IPS-18a (cell line): ENCODE data around the gene AP2A2.

Experiments used
- H3K27ac ChIP-seq: one replicate; pipeline ENCODE4 v1.5.1; 2013; ENCODE audit warnings: low read length
- H3K27me3 ChIP-seq: one replicate; pipeline ENCODE4 v1.6.1; 2013; ENCODE audit warnings: mild to moderate bottlenecking, low read length; ENCODE audit not compliant: control insufficient read depth, insufficient read depth
- H3K36me3 ChIP-seq: one replicate; pipeline ENCODE4 v1.6.1; 2013; ENCODE audit warnings: low read depth, low read length; ENCODE audit not compliant: control insufficient read depth
- H3K4me1 ChIP-seq: one replicate; pipeline ENCODE4 v1.6.1; 2013; ENCODE audit warnings: low read depth, low read length; ENCODE audit not compliant: control insufficient read depth
- H3K4me3 ChIP-seq: one replicate; pipeline ENCODE4 v1.5.1; 2013; ENCODE audit warnings: low read length
- H3K9ac ChIP-seq: one replicate; pipeline ENCODE4 v1.6.1; 2013; ENCODE audit warnings: mild to moderate bottlenecking, low read length, moderate library complexity
- H3K9me3 ChIP-seq: one replicate; pipeline ENCODE4 v1.6.1; 2013; ENCODE audit warnings: low read depth, low read length; ENCODE audit not compliant: control insufficient read depth

AP2A2 gene

GRCh38 chr11:929405-929804, 3.7 kb downstream of the AP2A2 start:
- no peaks in the 10 kb centered on the region for H3K9me3 ChIP-seq
- H3K4me1 ChIP-seq = peaks cover 24% of the 10 kb centered on the region
- H3K36me3 ChIP-seq = peaks cover 7% of the 10 kb centered on the region
- no peak overlapping the region for H3K27ac ChIP-seq
- no peak overlapping the region for H3K9ac ChIP-seq
- H3K27me3 ChIP-seq = peaks cover 6% of the 10 kb centered on the region
- no peak overlapping the region for H3K4me3 ChIP-seq

GRCh38 chr11:931385-931784, 5.7 kb downstream of the AP2A2 start:
- Histone ChIP-seq H3K27ac (no peak overlapping the region), H3K9ac (no peak overlapping the region)

GRCh38 chr11:932435-932834, 6.8 kb downstream of the AP2A2 start:
- no peak overlapping the region for H3K27ac ChIP-seq

More at GRCh38 chr11:931385-931784, 5.7 kb downstream of the AP2A2 start:
- H3K4me3 ChIP-seq = no peak overlapping the region
- peaks cover 7% of the 10 kb centered on the region for H3K36me3 ChIP-seq
- no peaks in the 10 kb centered on the region for H3K9me3 ChIP-seq
- H3K4me1 ChIP-seq = peaks cover 28% of the 10 kb centered on the region
- peaks cover 6% of the 10 kb centered on the region for H3K27me3 ChIP-seq

GRCh38 chr11:933142-933851, 7.6 kb downstream of the AP2A2 start:
- Histone ChIP-seq H3K27ac (no peak overlapping the region), H3K9me3 (no peaks in the 10 kb centered on the region), H3K4me1 (peaks cover 37% of the 10 kb centered on the region), H3K9ac (no peak overlapping the region), H3K36me3 (no peaks in the 10 kb centered on the region), H3K4me3 (peak overlapping the region; percentile 1), H3K27me3 (peaks cover 6% of the 10 kb centered on the region)

More at GRCh38 chr11:932435-932834, 6.8 kb downstream of the AP2A2 start:
- peaks cover 4% of the 10 kb centered on the region for H3K36me3 ChIP-seq
- no peak overlapping the region for H3K4me3 ChIP-seq
- no peaks in the 10 kb centered on the region for H3K9me3 ChIP-seq
- peaks cover 6% of the 10 kb centered on the region for H3K27me3 ChIP-seq
- peaks cover 28% of the 10 kb centered on the region for H3K4me1 ChIP-seq
- H3K9ac ChIP-seq = no peak overlapping the region

GRCh38 chr11:933936-934335, 8.3 kb downstream of the AP2A2 start:
- Histone ChIP-seq H3K4me3 (peak overlapping the region; percentile 1), H3K4me1 (peaks cover 37% of the 10 kb centered on the region), H3K9me3 (no peaks in the 10 kb centered on the region), H3K27ac (no peak overlapping the region), H3K36me3 (no peaks in the 10 kb centered on the region), H3K9ac (no peak overlapping the region), H3K27me3 (peaks cover 6% of the 10 kb centered on the region)

GRCh38 chr11:934527-934926, 8.9 kb downstream of the AP2A2 start:
- Histone ChIP-seq H3K4me3 (no peak overlapping the region), H3K9ac (no peak overlapping the region), H3K9me3 (no peaks in the 10 kb centered on the region), H3K36me3 (no peaks in the 10 kb centered on the region), H3K27me3 (peaks cover 6% of the 10 kb centered on the region), H3K27ac (no peak overlapping the region), H3K4me1 (peaks cover 38% of the 10 kb centered on the region)

- Histone ChIP-seq H3K27ac (no peak overlapping the region), H3K36me3 (no peaks in the 10 kb centered on the region), H3K4me3 (no peak overlapping the region), H3K4me1 (peaks cover 51% of the 10 kb centered on the region), H3K9me3 (no peaks in the 10 kb centered on the region), H3K9ac (no peak overlapping the region), H3K27me3 (peaks cover 6% of the 10 kb centered on the region)
Measured at GRCh38 chr11:936199-936598, 10.5 kb downstream of the AP2A2 start.

GRCh38 chr11:937841-938261, 12.2 kb downstream of the AP2A2 start:
- no peak overlapping the region for H3K27ac ChIP-seq
- no peak overlapping the region for H3K9ac ChIP-seq
- H3K4me3 ChIP-seq = no peak overlapping the region
- H3K9me3 ChIP-seq = no peaks in the 10 kb centered on the region
- no peaks in the 10 kb centered on the region for H3K36me3 ChIP-seq
- peaks cover 6% of the 10 kb centered on the region for H3K27me3 ChIP-seq
- peaks cover 48% of the 10 kb centered on the region for H3K4me1 ChIP-seq

GRCh38 chr11:940496-941135, 14.9 kb downstream of the AP2A2 start:
- Histone ChIP-seq H3K9ac (no peak overlapping the region), H3K4me3 (peak overlapping the region; percentile 20), H3K9me3 (no peaks in the 10 kb centered on the region), H3K36me3 (no peaks in the 10 kb centered on the region), H3K27me3 (no peaks in the 10 kb centered on the region), H3K27ac (no peak overlapping the region), H3K4me1 (peaks cover 61% of the 10 kb centered on the region)

GRCh38 chr11:942823-943222, 17.2 kb downstream of the AP2A2 start:
- peak overlapping the region; percentile 32 for H3K9ac ChIP-seq
- peaks cover 68% of the 10 kb centered on the region for H3K4me1 ChIP-seq
- H3K27me3 ChIP-seq = no peaks in the 10 kb centered on the region
- H3K9me3 ChIP-seq = no peaks in the 10 kb centered on the region
- H3K4me3 ChIP-seq = no peak overlapping the region
- no peak overlapping the region for H3K27ac ChIP-seq
- no peaks in the 10 kb centered on the region for H3K36me3 ChIP-seq

GRCh38 chr11:944711-945470, 19.2 kb downstream of the AP2A2 start:
- no peaks in the 10 kb centered on the region for H3K27me3 ChIP-seq
- H3K4me3 ChIP-seq = peak overlapping the region; percentile 21
- H3K4me1 ChIP-seq = peaks cover 61% of the 10 kb centered on the region
- H3K27ac ChIP-seq = peak overlapping the region; percentile 11
- H3K9me3 ChIP-seq = no peaks in the 10 kb centered on the region
- no peaks in the 10 kb centered on the region for H3K36me3 ChIP-seq
- peak overlapping the region; percentile 54 for H3K9ac ChIP-seq
